K562 (cell line): Measurements from ENCODE around the gene ELOF1. TPM values are rescaled to one million over a fixed set of nuclear protein-coding genes. Genes with fewer than 3 reads are reported as not detected.

Experiments used
- ATF2 ChIP-seq: sonication (generic); formaldehyde crosslinking; IDR thresholded peaks from 2 replicates; pipeline ENCODE4 v1.8.1; 2022; ENCODE audit warnings: missing genetic modification reagents
- BCL6 ChIP-seq: fragments of 250-450 bp; sonication (Bioruptor Pico); IDR thresholded peaks from 2 replicates; pipeline ENCODE4 v1.4.0; 2020
- CHAMP1 ChIP-seq: fragments of 450-650 bp; IDR thresholded peaks from 2 replicates; pipeline ENCODE4 v1.6.1; 2016; ENCODE audit warnings: mild to moderate bottlenecking
- ESRRA ChIP-seq: fragments of 450-650 bp; IDR thresholded peaks from 2 replicates; pipeline ENCODE4 v1.6.1; 2014; ENCODE audit warnings: low read depth, mild to moderate bottlenecking, moderate library complexity, borderline replicate concordance
- GTF2B ChIP-seq: IDR thresholded peaks from 2 replicates; pipeline ENCODE4 v1.6.1; 2011; ENCODE audit not compliant: insufficient read length; ENCODE audit errors: extremely low read depth
- HDAC3 ChIP-seq: fragments of 450-650 bp; IDR thresholded peaks from 2 replicates; pipeline ENCODE4 v1.6.1; 2018; ENCODE audit warnings: borderline replicate concordance, mild to moderate bottlenecking, moderate library complexity; ENCODE audit not compliant: partially characterized antibody
- KLF10 ChIP-seq: fragments of 250-450 bp; sonication (Bioruptor Pico); IDR thresholded peaks from 2 replicates; pipeline ENCODE4 v1.6.1; 2021; ENCODE audit warnings: matching md5 sums
- MXI1 ChIP-seq: IDR thresholded peaks from 2 replicates; pipeline ENCODE4 v1.6.1; 2011; ENCODE audit warnings: low read depth, mild to moderate bottlenecking, improper control_type of control experiment, low read length
- PREB ChIP-seq: sonication (generic); formaldehyde crosslinking; IDR thresholded peaks from 2 replicates; pipeline ENCODE4 v1.8.1; 2023; ENCODE audit warnings: mild to moderate bottlenecking, missing genetic modification reagents
- RB1 ChIP-seq: fragments of 450-650 bp; IDR thresholded peaks from 2 replicates; pipeline ENCODE4 v1.6.1; 2017; ENCODE audit warnings: low read depth, mild to moderate bottlenecking
- RFX5 ChIP-seq: IDR thresholded peaks from 2 replicates; pipeline ENCODE4 v1.6.1; 2011; ENCODE audit warnings: low read depth, mild to moderate bottlenecking, improper control_type of control experiment, low read length
- THRA ChIP-seq: fragments of 450-650 bp; IDR thresholded peaks from 2 replicates; pipeline ENCODE4 v1.6.1; 2017; ENCODE audit warnings: mild to moderate bottlenecking, moderate library complexity
- WHSC1 ChIP-seq: IDR thresholded peaks from one replicate; pipeline ENCODE4 v1.6.1; 2012; ENCODE audit warnings: low read length, control low read depth, inconsistent platforms
- ZBTB49 ChIP-seq: sonication (generic); formaldehyde crosslinking; IDR thresholded peaks from 2 replicates; pipeline ENCODE4 v1.8.0; 2022; ENCODE audit warnings: missing genetic modification reagents, mild to moderate bottlenecking, borderline replicate concordance
- ZBTB7A ChIP-seq: IDR thresholded peaks from 2 replicates; pipeline ENCODE4 v1.6.1; 2011; ENCODE audit warnings: low read depth, mild to moderate bottlenecking, low read length, moderate library complexity, borderline replicate concordance; ENCODE audit not compliant: control insufficient read depth
- ZNF165 ChIP-seq: fragments of 250-450 bp; sonication (Bioruptor Pico); IDR thresholded peaks from 2 replicates; pipeline ENCODE4 v1.4.0; 2020; ENCODE audit warnings: borderline replicate concordance
- polyA plus RNA-seq, 8 experiments: library from polyadenylated mRNA; depleted of rRNA in 4 of 8; stranded (reverse) in 5 of 8; unstranded in 3 of 8; fragments of >200 nt; fragmentation: Nextera tagmentation in 2 of 8; fragmentation: Illumina TruSeq in 1 of 8; extraction: Ambion mirVana in 2 of 8; extraction: Trizol in 1 of 8; gene quantifications; 2 replicates each; pipeline versions ENCODE4 v1.2.1 to v1.2.3, GENCODE V29; 2011 to 2014; ENCODE audit warnings: inconsistent platforms in 1 of 8, missing spikeins in 1 of 8
- total RNA-seq, 7 experiments: library from RNA; depleted of rRNA in 6 of 7; stranded (reverse); fragments of >200 nt in 6 of 7; fragmentation: Illumina TruSeq in 2 of 7; extraction: Trizol in 2 of 7; gene quantifications; 2 replicates each; pipeline versions ENCODE4 v1.2.1 to v1.2.3, GENCODE V29; 2011 to 2021; ENCODE audit warnings: low replicate concordance in 1 of 7

Gene ELOF1
- total and polyA plus RNA-seq, 9 of the 15 experiments (the other 6 are each of a cell fraction or from before 2014, with no cell fraction given) = 16.7 to 147 (median 74.2) TPM

- TF ChIP-seq ATF2 (no peak), WHSC1 (no peak), ZBTB49 (CRISPR knock-in tag) (no peak), HDAC3 (no peak), RB1 (peak; percentile 77), PREB (CRISPR knock-in tag) (no peak), ZBTB7A (peak; percentile 91), BCL6 (no peak), CHAMP1 (no peak), MXI1 (0 out of 2 replicates have a peak, but pooled peaks have one; percentile 11), ZNF165 (CRISPR knock-in tag) (no peak), THRA (no peak), KLF10 (0 out of 2 replicates have a peak, but pooled peaks have one; percentile 21), ESRRA (peak; percentile 51; the same call in 1 of the 2 replicates), GTF2B (peak; percentile 20), RFX5 (no peak)
Measured at GRCh38 chr19:11597202-11598102, 38.4 kb upstream of the ELOF1 start, which contains the start of gene ZNF627 (continued).
